ENCODE results near the gene C19orf12.

C19orf12 gene

DNA sequence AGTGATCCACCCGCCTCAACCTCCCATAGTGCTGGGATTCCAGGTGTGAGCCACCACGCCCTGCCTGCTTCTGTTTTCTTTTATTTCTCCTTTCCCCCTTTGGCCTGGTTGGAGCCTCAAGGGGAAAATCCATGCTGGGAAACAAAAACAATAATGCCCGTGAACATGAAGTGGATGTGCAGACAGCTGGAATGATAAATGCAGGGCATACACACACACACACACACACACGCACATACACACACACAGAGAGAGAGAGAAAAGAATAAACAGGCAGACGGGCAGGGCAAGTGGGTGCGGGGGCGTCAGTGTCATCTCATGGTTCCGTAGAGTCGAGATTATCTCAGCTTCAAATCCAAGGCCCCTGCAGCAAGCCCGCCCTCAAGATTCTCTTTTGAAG is 54.2 kb downstream of the C19orf12 start:
- Histone ChIP-seq H3K9ac (ENCODE audit: low read depth, low read length) (no peak overlapping the region), H4K20me1 (ENCODE audit: insufficient read depth, low read length) (no peaks in the 10 kb centered on the region), H3K79me2 (ENCODE audit: insufficient read depth, low read length) (0 out of 2 replicates have a peak, but pooled peaks cover 3% of the 10 kb centered on the region), H3K4me2 (ENCODE audit: insufficient read depth, low read length) (no peak overlapping the region), H3K9me3 (ENCODE audit: insufficient read depth, low read length, severe bottlenecking) (no peaks in the 10 kb centered on the region), H2AFZ (ENCODE audit: low read depth, low read length) (no peak overlapping the region), H3K4me1 (ENCODE audit: insufficient read depth, low read length) (peaks cover 12% of the 10 kb centered on the region), H3K36me3 (ENCODE audit: insufficient read depth, low read length) (no peaks in the 10 kb centered on the region), H3K27ac (ENCODE audit: low read length) (no peak overlapping the region), H3K27me3 (ENCODE audit: insufficient read depth, low read length, poor library complexity) (peaks cover 5% of the 10 kb centered on the region), H3K4me3 (ENCODE audit: low read depth in 1 of 2, low read length in 2 of 2) (no peak overlapping the region)
- DNase-seq: no peak
- TF ChIP-seq CTCF (IDR thresholded peaks at IDR 0.05; ENCODE audit: borderline replicate concordance, extremely low read depth, low read length, poor library complexity, severe bottlenecking) (no peak), EZH2 (IDR thresholded peaks at IDR 0.05; ENCODE audit: borderline replicate concordance, low read depth, low read length, severe bottlenecking) (no peak)
- ATAC-seq (ENCODE audit: insufficient read depth, low read depth): no peak

DNA sequence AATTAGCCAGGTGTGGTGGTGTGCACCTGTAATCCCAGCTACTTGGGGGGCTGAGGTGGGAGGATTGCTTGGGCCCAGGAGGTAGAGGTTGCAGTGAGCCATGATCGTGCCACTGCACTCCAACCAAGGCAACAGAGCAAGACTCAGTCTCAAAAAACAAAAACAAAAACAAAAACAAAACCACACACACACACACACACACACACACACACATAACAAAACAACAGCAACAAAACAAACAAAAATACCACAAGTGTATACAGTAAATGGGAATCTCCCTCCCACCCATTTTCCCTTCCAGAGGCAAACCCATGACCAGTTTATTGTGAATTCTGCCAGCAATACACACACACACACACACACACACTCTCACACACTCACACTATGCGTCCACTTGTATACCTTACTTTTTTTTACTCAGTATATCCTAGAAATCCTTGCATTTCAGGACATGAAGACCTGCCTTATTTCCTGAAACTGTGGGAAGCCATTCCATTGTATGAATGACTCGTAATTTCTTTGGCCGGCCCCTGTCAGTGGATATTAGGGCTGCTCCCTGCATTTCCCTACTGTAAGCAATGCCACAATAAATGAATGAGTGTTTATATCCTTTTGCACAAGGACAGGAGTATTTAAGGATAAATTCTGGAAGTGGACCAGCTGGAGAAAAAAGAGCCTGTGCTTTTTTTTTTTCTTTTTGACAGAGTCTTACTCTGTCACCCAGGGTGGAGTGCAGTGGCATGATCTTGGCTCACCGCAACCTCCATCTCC is 56.7 kb downstream of the C19orf12 start:
- no peaks in the 10 kb centered on the region for H3K36me3 ChIP-seq (ENCODE audit: insufficient read depth, low read length)
- H3K4me2 ChIP-seq (ENCODE audit: insufficient read depth, low read length): no peak overlapping the region
- no peaks in the 10 kb centered on the region for H3K79me2 ChIP-seq (ENCODE audit: insufficient read depth, low read length)
- no peak overlapping the region for H3K4me3 ChIP-seq (ENCODE audit: low read depth in 1 of 2, low read length in 2 of 2)
- no peak overlapping the region for H2AFZ ChIP-seq (ENCODE audit: low read depth, low read length)
- no peak overlapping the region for H3K9ac ChIP-seq (ENCODE audit: low read depth, low read length)
- no peak overlapping the region for H3K27ac ChIP-seq (ENCODE audit: low read length)
- TF ChIP-seq CTCF (IDR thresholded peaks at IDR 0.05; ENCODE audit: borderline replicate concordance, extremely low read depth, low read length, poor library complexity, severe bottlenecking): no peak
- TF ChIP-seq EZH2 (IDR thresholded peaks at IDR 0.05; ENCODE audit: borderline replicate concordance, low read depth, low read length, severe bottlenecking): no peak
- DNase-seq (no peak), ATAC-seq (ENCODE audit: insufficient read depth, low read depth) (no peak)
- no peaks in the 10 kb centered on the region for H4K20me1 ChIP-seq (ENCODE audit: insufficient read depth, low read length)
- no peaks in the 10 kb centered on the region for H3K9me3 ChIP-seq (ENCODE audit: insufficient read depth, low read length, severe bottlenecking)
- no peaks in the 10 kb centered on the region for H3K4me1 ChIP-seq (ENCODE audit: insufficient read depth, low read length)
- H3K27me3 ChIP-seq (ENCODE audit: insufficient read depth, low read length, poor library complexity): no peaks in the 10 kb centered on the region

DNA sequence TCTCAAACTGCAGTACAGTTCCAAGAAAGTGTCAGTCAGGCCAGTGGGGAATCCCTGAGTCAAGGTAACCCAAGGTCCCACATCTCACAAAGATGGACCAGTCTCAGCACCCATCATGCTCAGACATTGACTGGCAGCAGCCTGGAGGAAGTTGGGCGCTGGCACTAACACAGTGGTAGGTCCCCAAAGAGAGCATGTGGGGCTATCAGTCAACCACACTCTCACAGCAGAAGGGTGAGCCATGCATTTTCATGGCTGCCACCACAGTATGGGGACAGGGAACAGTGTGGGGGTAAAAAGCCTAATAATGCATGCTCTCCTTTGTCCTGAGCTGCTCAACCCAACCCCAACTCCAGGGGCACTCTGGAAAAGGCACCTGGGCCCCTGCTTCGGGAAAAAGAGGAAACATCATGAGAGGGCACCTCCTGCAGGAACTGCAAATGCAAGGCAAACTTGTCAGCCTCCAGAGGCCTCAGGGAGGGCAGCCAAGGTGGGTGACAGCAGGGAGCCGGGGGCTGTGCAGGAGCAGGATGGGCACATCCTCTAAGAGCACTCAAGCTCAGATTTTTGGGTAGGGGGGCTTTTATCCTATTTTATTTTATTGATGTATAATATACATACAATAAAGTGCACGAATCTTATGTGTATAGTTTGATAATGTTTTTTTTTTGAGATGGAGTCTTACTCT is 59.3 kb downstream of the C19orf12 start:
- DNase-seq: no peak
- Histone ChIP-seq H3K36me3 (ENCODE audit: insufficient read depth, low read length) (no peaks in the 10 kb centered on the region), H4K20me1 (ENCODE audit: insufficient read depth, low read length) (no peaks in the 10 kb centered on the region), H3K4me1 (ENCODE audit: insufficient read depth, low read length) (no peaks in the 10 kb centered on the region), H3K27ac (ENCODE audit: low read length) (no peak overlapping the region), H3K27me3 (ENCODE audit: insufficient read depth, low read length, poor library complexity) (no peaks in the 10 kb centered on the region), H3K4me3 (ENCODE audit: low read depth in 1 of 2, low read length in 2 of 2) (no peak overlapping the region), H3K9ac (ENCODE audit: low read depth, low read length) (no peak overlapping the region), H3K9me3 (ENCODE audit: insufficient read depth, low read length, severe bottlenecking) (no peaks in the 10 kb centered on the region), H2AFZ (ENCODE audit: low read depth, low read length) (no peak overlapping the region), H3K4me2 (ENCODE audit: insufficient read depth, low read length) (no peak overlapping the region), H3K79me2 (ENCODE audit: insufficient read depth, low read length) (no peaks in the 10 kb centered on the region)
- no peak for TF ChIP-seq EZH2 (IDR thresholded peaks at IDR 0.05; ENCODE audit: borderline replicate concordance, low read depth, low read length, severe bottlenecking)
- no peak for TF ChIP-seq CTCF (IDR thresholded peaks at IDR 0.05; ENCODE audit: borderline replicate concordance, extremely low read depth, low read length, poor library complexity, severe bottlenecking)
- ATAC-seq (ENCODE audit: insufficient read depth, low read depth): no peak

Data from DND-41 (cell line).